Astrocyte (in vitro differentiated cells and primary cell): Measurements from ENCODE around the gene KCNJ18.
"Not testable (repeated sequence)": the region's sequence is repeated elsewhere in the genome, so short reads cannot be mapped to it uniquely, and the experiment has no call there.

Source experiments
- EZH2 ChIP-seq: IDR thresholded peaks from 2 replicates; pipeline ENCODE4 v1.6.1; 2012; ENCODE audit warnings: mild to moderate bottlenecking, low read length, inconsistent platforms; ENCODE audit not compliant: insufficient read depth
- TF ChIP-seq, protein P1 (sequence below): IDR thresholded peaks from 2 replicates; pipeline ENCODE4 v1.5.1; 2011; ENCODE audit warnings: low read depth, mild to moderate bottlenecking, inconsistent platforms, low read length, moderate library complexity; ENCODE audit not compliant: insufficient read depth

DNA sequence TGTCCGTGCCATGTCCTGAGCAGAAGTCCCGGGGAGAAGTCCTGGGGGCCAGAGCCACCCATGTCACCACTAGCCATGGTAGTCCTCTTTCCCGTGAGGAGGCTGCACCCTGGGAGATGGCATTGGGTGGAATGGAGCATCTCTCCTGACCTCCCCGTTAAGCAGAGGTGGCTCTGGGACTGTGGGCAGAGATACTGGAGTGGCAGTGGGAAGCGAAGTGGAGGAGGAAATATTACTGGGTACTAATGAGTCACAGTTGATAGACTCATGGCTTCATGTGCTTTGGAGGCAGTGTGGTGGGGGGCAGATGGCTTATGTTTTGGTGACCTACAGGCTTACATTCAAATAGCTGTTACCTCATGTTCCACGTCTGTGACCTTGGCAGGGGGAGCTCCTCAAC lies 44.2 kb upstream of the KCNJ18 start:
- TF ChIP-seq, protein P1, sequence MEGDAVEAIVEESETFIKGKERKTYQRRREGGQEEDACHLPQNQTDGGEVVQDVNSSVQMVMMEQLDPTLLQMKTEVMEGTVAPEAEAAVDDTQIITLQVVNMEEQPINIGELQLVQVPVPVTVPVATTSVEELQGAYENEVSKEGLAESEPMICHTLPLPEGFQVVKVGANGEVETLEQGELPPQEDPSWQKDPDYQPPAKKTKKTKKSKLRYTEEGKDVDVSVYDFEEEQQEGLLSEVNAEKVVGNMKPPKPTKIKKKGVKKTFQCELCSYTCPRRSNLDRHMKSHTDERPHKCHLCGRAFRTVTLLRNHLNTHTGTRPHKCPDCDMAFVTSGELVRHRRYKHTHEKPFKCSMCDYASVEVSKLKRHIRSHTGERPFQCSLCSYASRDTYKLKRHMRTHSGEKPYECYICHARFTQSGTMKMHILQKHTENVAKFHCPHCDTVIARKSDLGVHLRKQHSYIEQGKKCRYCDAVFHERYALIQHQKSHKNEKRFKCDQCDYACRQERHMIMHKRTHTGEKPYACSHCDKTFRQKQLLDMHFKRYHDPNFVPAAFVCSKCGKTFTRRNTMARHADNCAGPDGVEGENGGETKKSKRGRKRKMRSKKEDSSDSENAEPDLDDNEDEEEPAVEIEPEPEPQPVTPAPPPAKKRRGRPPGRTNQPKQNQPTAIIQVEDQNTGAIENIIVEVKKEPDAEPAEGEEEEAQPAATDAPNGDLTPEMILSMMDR, result not testable (repeated sequence)
- not testable (repeated sequence) for TF ChIP-seq EZH2
